BLaER1 treated with 17β-estradiol and CSF1 and Interleukin-3, amounts not matched to agents 10 nM and 100 nM (cell line): ENCODE measurements around the gene ANKRD52.

Experiments
- H3K27ac ChIP-seq, 11 experiments: shearing (Covaris generic); formaldehyde crosslinking; 2 replicates each; pipeline ENCODE4 v1.8.1; 2022
- H3K27me3 ChIP-seq, 11 experiments: shearing (Covaris generic); formaldehyde crosslinking; 2 replicates each; pipeline ENCODE4 v1.8.1; 2022
- H3K36me3 ChIP-seq, 11 experiments: shearing (Covaris generic); formaldehyde crosslinking; 2 replicates each; pipeline ENCODE4 v1.8.1; 2022
- H3K4me1 ChIP-seq, 10 experiments: shearing (Covaris generic); formaldehyde crosslinking; 2 replicates each; pipeline ENCODE4 v1.8.1; 2022
- H3K4me2 ChIP-seq, 11 experiments: shearing (Covaris generic); formaldehyde crosslinking; 2 replicates each; pipeline ENCODE4 v1.8.1; 2022
- H3K4me3 ChIP-seq, 10 experiments: shearing (Covaris generic); formaldehyde crosslinking; 2 replicates each; pipeline ENCODE4 v1.8.1; 2022
- H3K9ac ChIP-seq, 11 experiments: shearing (Covaris generic); formaldehyde crosslinking; 2 replicates each; pipeline ENCODE4 v1.8.1; 2022
- H3K9me3 ChIP-seq, 11 experiments: shearing (Covaris generic); formaldehyde crosslinking; replicated peaks in 1 of 11; 2 replicates each; pipeline ENCODE4 v1.8.1; 2022
- H4K20me1 ChIP-seq, 11 experiments: shearing (Covaris generic); formaldehyde crosslinking; 2 replicates each; pipeline ENCODE4 v1.8.1; 2022
- Cebpa-rat ChIP-seq, 11 experiments: shearing (Covaris generic); IDR thresholded peaks; 2 replicates each; pipeline ENCODE4 v1.8.1; 2022

Gene ANKRD52

DNA sequence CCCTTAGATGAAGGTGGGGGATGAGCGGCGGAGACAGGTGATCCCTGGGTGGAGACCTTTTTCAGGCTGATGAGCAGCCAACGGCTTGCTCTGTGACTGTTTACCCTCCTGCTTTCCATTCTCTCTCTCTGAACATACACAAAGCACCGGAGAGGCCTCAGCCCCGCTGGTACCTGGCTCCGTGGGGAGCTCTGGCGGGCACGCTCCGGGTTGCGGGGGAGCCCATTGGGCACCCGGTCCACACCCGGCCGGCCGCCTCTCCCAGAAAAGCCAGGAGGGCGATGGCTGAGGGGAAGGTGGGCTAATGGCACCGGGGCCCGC, 69.4 kb downstream of the ANKRD52 start:
- Histone ChIP-seq H4K20me1 (peaks cover 7 to 40% (median 15%) of the 10 kb centered on the region in 11 experiments; a peak in 15 of 22 replicates), H3K36me3 (peaks cover 30 to 39% (median 37%) of the 10 kb centered on the region in 11 experiments), H3K9me3 (no peaks in the 10 kb centered on the region), H3K4me1 (peaks cover 24 to 34% (median 27%) of the 10 kb centered on the region in 10 experiments), H3K4me3 (peak overlapping the region; percentile 84 to 95 (median 92)), H3K27me3 (no peaks in the 10 kb centered on the region), H3K4me2 (peak overlapping the region; percentile 87 to 98 (median 93)), H3K9ac (peak overlapping the region; percentile 85 to 95 (median 91)), H3K27ac (peak overlapping the region; percentile 54 to 92 (median 87); a peak in 21 of 22 replicates)
- no peak for TF ChIP-seq Cebpa-rat (IDR thresholded peaks at IDR 0.05)

DNA sequence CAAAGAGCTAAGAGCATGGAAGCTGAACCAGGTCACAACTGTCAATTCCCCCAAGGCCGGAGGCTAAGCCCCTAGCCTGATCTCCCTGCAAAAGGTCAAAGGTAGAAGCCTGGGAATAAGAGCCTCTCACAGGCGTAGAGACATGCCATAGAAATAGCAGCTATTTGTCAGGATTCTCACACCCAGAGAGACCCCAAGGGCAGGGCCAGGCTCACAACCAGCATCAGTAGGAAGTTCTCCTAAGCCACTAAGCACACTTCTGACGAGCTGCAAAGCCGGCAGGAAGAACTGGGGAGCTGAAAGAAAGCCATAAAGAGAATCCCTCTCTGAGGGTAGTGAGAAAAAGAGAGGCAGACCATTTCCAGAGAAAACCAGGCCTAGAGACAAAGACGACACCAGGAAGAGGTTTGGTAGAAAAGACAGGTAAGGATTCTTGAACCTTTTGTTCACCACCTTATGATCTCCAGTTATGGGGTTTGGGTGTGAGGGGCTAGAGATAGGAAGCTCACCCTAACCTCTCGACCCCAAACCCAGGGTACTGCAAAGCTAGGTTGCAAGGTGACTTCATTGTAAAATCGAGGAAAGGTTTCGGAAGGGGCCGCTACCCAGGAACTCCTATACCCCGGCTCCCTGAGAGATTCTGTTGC, 69.9 kb downstream of the ANKRD52 start:
- H3K27me3 ChIP-seq, result no peaks in the 10 kb centered on the region
- peaks cover 24 to 34% (median 27%) of the 10 kb centered on the region in 10 experiments for H3K4me1 ChIP-seq
- H3K9ac ChIP-seq, result peak overlapping the region; percentile 85 to 95 (median 91)
- peak overlapping the region; percentile 54 to 92 (median 87); a peak in 21 of 22 replicates for H3K27ac ChIP-seq
- H3K4me2 ChIP-seq, result peak overlapping the region; percentile 87 to 98 (median 93)
- peak overlapping the region; percentile 84 to 95 (median 92) for H3K4me3 ChIP-seq
- H4K20me1 ChIP-seq, result peaks cover 7 to 40% (median 15%) of the 10 kb centered on the region in 11 experiments; a peak in 15 of 22 replicates
- peaks cover 35 to 44% (median 41%) of the 10 kb centered on the region in 11 experiments for H3K36me3 ChIP-seq
- no peaks in the 10 kb centered on the region for H3K9me3 ChIP-seq
- no peak for TF ChIP-seq Cebpa-rat (IDR thresholded peaks at IDR 0.05)
